T-helper 1 cell treated with Interleukin-12 subunit alpha and Interleukin-12 subunit beta and Interleukin-4 antibody, amounts not matched to agents 30 μg/mL and 1 μg/mL, for 36 hours (primary cell): ENCODE results near the gene OR6C76.
"Not testable (repeated sequence)": the region's sequence is repeated elsewhere in the genome, so short reads cannot be mapped to it uniquely, and the experiment has no call there.

Source experiments
- H3K27ac Mint-ChIP-seq: one replicate; pipeline ENCODE4 v1.8.0; 2021; ENCODE audit warnings: mild to moderate bottlenecking, mixed read lengths
- H3K27me3 Mint-ChIP-seq: one replicate; pipeline ENCODE4 v1.8.0; 2021; ENCODE audit warnings: low read depth, mixed read lengths
- H3K36me3 Mint-ChIP-seq: one replicate; pipeline ENCODE4 v1.8.0; 2021; ENCODE audit warnings: low read depth, mixed read lengths
- H3K4me1 Mint-ChIP-seq: one replicate; pipeline ENCODE4 v1.8.0; 2021; ENCODE audit warnings: low read depth, mixed read lengths
- H3K4me3 Mint-ChIP-seq: one replicate; pipeline ENCODE4 v1.8.0; 2021; ENCODE audit warnings: mild to moderate bottlenecking, moderate library complexity, mixed read lengths
- H3K9me3 Mint-ChIP-seq: one replicate; pipeline ENCODE4 v1.8.0; 2021; ENCODE audit warnings: mixed read lengths

OR6C76 gene

GRCh38 chr12:55441233-55441632 is 15.2 kb downstream of the OR6C76 start:
- not testable (repeated sequence) for H3K4me1 Mint-ChIP-seq, H3K4me3 Mint-ChIP-seq, H3K27me3 Mint-ChIP-seq, H3K27ac Mint-ChIP-seq, H3K36me3 Mint-ChIP-seq
- H3K9me3 Mint-ChIP-seq: peaks cover 13% of the 10 kb centered on the region

- H3K4me1 Mint-ChIP-seq: no peaks in the 10 kb centered on the region
- H3K4me3 Mint-ChIP-seq: no peak within 1 kb of the TSS
These were observed 17.7 kb downstream of the OR6C76 start, which contains the start of gene OR6C2 for GRCh38 chr12:55443776-55444175. Gene OR6C2, plus strand, starts transcription at chr12:55444076. Its CDS starts 8,138 bp downstream, at chr12:55452214.

DNA sequence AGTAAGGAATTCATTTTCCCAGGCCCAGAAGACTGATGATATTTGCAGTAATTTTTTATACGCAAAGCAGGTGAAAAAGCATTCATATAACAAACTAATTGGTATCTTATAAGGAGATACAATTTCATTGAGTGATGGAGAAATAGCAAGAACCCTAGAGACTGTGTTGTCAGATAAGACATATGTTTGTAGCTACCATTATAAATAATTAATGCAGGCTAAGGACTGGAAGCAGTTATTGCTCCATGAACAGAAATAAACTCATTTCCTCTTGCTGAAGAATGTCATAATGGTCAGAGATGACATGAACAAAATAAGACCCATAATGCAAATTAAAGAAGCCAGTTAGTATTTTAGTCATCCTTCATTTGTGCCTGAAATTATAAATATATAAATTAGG is 19.3 kb downstream of the OR6C76 start:
- Mint-ChIP-seq H3K27me3 (peaks cover 5% of the 10 kb centered on the region), H3K4me1 (no peaks in the 10 kb centered on the region), H3K36me3 (no peaks in the 10 kb centered on the region), H3K9me3 (peaks cover 8% of the 10 kb centered on the region), H3K4me3 (no peak overlapping the region), H3K27ac (no peak overlapping the region)

More at GRCh38 chr12:55443776-55444175, 17.7 kb downstream of the OR6C76 start, which contains the start of gene OR6C2:
- Mint-ChIP-seq H3K27me3 (peaks cover 5% of the 10 kb centered on the region), H3K36me3 (no peaks in the 10 kb centered on the region), H3K27ac (no peak within 1 kb of the TSS), H3K9me3 (peaks cover 13% of the 10 kb centered on the region)

GRCh38 chr12:55446326-55446725 is 20.3 kb downstream of the OR6C76 start:
- Mint-ChIP-seq H3K9me3 (peaks cover 2% of the 10 kb centered on the region), H3K27ac (no peak overlapping the region), H3K27me3 (peaks cover 5% of the 10 kb centered on the region), H3K4me3 (no peak overlapping the region), H3K36me3 (no peaks in the 10 kb centered on the region), H3K4me1 (no peaks in the 10 kb centered on the region)

DNA sequence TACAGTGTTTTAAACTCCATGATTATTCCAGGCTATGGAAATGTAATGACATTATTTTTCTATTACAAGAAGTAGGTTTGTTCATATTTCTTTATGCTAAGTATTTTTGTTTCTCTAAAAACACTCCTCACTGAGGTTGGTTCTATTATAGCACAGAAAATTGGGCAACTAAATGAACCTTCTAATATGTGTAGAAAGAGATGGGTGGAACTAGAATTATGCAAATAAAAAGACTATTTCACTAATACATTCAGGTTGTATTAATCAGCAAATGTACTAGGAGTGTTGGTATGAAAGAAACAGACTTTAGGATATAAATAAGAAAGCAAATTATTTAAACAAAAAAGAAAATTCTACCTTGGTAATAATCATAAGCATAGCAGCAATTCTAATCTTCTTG is 22.8 kb downstream of the OR6C76 start:
- Mint-ChIP-seq H3K27me3 (peaks cover 5% of the 10 kb centered on the region), H3K9me3 (no peaks in the 10 kb centered on the region)

GRCh38 chr12:55464926-55465325 is 38.9 kb downstream of the OR6C76 start:
- not testable (repeated sequence) for H3K4me1 Mint-ChIP-seq, H3K27ac Mint-ChIP-seq, H3K27me3 Mint-ChIP-seq, H3K4me3 Mint-ChIP-seq, H3K36me3 Mint-ChIP-seq, H3K9me3 Mint-ChIP-seq

More for the DNA sequence above, 22.8 kb downstream of the OR6C76 start:
- Mint-ChIP-seq H3K27ac (no peak overlapping the region), H3K36me3 (no peaks in the 10 kb centered on the region), H3K4me3 (no peak overlapping the region), H3K4me1 (no peaks in the 10 kb centered on the region)

- Mint-ChIP-seq H3K4me1 (no peaks in the 10 kb centered on the region), H3K9me3 (no peaks in the 10 kb centered on the region), H3K36me3 (no peaks in the 10 kb centered on the region), H3K4me3 (no peak overlapping the region), H3K27me3 (peaks cover 5% of the 10 kb centered on the region), H3K27ac (no peak overlapping the region)
These were observed 41.8 kb downstream of the OR6C76 start for GRCh38 chr12:55467836-55468235.

GRCh38 chr12:55469291-55469690 is 43.2 kb downstream of the OR6C76 start:
- peaks cover 5% of the 10 kb centered on the region for H3K27me3 Mint-ChIP-seq
- no peaks in the 10 kb centered on the region for H3K36me3 Mint-ChIP-seq
- no peak overlapping the region for H3K27ac Mint-ChIP-seq
- no peaks in the 10 kb centered on the region for H3K4me1 Mint-ChIP-seq
- no peaks in the 10 kb centered on the region for H3K9me3 Mint-ChIP-seq
- H3K4me3 Mint-ChIP-seq: no peak overlapping the region

DNA sequence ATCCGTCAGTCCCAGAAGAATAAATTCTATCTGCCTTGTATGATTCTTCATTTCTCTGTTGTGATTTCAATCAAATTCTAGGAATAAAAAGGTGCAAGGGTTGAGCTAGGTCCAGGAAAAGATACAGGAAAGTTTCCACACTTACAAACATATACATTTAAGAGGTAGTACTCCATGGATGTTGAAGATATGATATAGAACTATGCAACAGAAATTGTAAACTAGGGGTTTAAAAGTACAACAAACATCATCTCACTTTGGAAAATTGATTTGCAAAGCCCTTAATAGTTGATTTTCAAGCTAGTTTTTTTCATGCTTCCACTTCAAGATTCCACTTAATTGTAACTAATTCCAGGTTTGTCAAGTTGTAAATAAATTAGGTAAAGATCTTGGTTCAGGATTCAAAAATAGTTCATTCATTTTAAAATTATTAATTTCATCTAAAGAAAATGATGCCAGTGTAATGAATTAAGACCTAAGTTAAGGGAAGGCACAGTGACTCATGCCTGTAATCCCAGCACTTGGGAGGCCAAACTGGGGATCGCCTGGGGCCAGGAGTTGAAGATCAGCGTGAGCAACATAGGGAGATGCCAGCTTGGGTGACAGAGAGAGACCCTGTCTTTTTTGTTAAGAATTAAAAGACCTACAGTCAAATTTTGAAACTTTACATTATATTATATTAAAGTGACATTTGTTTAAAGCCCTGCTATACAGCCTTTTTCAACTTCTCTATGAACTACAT is 44.2 kb downstream of the OR6C76 start, which contains the start of gene OR6C70:
TSS of gene OR6C70 (minus strand) at position 51 of the 742 bp plus-strand sequence. CDS start at position 51, 0 bp downstream.
- H3K27me3 Mint-ChIP-seq: peaks cover 5% of the 10 kb centered on the region
- no peak within 1 kb of the TSS for H3K4me3 Mint-ChIP-seq
- H3K36me3 Mint-ChIP-seq: no peaks in the 10 kb centered on the region
- no peaks in the 10 kb centered on the region for H3K9me3 Mint-ChIP-seq
- H3K4me1 Mint-ChIP-seq: no peaks in the 10 kb centered on the region
- H3K27ac Mint-ChIP-seq: no peak within 1 kb of the TSS

GRCh38 chr12:55472264-55472663 is 46.2 kb downstream of the OR6C76 start:
- H3K4me3 Mint-ChIP-seq: no peak overlapping the region
- no peaks in the 10 kb centered on the region for H3K36me3 Mint-ChIP-seq
- no peaks in the 10 kb centered on the region for H3K4me1 Mint-ChIP-seq
- H3K9me3 Mint-ChIP-seq: no peaks in the 10 kb centered on the region
- peaks cover 5% of the 10 kb centered on the region for H3K27me3 Mint-ChIP-seq
- no peak overlapping the region for H3K27ac Mint-ChIP-seq
